ENCODE results near the gene ATP2B1.
"Not testable (repeated sequence)": the region's sequence is repeated elsewhere in the genome, so short reads cannot be mapped to it uniquely, and the experiment has no call there.

The ATP2B1 gene

DNA sequence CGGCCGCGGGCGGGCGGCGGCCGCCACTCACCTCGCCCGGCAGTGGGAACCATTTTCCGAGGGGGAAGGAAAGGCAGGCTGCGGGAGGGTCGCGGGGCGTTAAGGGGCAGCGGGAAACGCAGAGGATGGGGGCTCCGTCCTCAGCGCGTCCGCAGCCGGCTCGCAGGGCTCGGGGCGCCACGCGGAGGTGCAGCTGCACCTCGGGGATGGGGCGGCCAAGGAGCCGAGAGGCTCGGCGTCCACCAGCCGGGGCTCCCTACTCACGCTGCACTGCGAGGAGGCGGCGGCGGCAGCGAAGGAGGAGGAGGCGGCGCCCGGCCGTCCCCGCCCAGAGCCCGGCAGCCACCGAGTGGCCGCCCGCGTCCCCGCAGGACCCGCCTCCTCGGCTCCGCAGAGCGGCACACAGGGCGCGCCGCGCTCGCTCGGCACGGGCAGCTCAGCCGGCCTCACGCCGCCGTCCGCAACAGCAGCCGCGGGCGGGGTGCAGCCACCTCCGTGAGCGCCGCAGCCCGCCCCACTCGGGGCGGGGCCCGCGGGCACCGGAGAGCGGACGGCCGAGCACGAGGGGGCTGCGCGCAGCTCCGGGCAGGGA is at the start of gene ATP2B1:
Gene ATP2B1, minus strand, starts transcription at position 274 of the 592 bp plus-strand sequence. CDS start 52,952 bp downstream, outside the sequence.
- Histone ChIP-seq H3F3A (ENCODE audit: control insufficient read depth, insufficient read depth) (no peaks in the 10 kb centered on the region), H3K36me3 (ENCODE audit: control insufficient read depth, low read length) (peaks cover 28% of the 10 kb centered on the region), H3K4me1 (ENCODE audit: control insufficient read depth, low read length) (peaks cover 39% of the 10 kb centered on the region), H3K27ac (ENCODE audit: low read depth, low read length) (peak within 1 kb of the TSS; percentile 84), H3K4me2 (ENCODE audit: low read length) (peak within 1 kb of the TSS; percentile 96), H3K4me3 (ENCODE audit: low read length) (peak within 1 kb of the TSS; percentile 97), H3K27me3 (ENCODE audit: control insufficient read depth, low read length) (no peaks in the 10 kb centered on the region), H3K9me3 (ENCODE audit: control insufficient read depth, insufficient read depth, low read length) (no peaks in the 10 kb centered on the region), H3K79me2 (ENCODE audit: control insufficient read depth, low read length) (peaks cover 60% of the 10 kb centered on the region), H4K20me1 (ENCODE audit: control insufficient read depth, insufficient read depth, low read depth, low read length) (peaks cover 29% of the 10 kb centered on the region), H3K9me2 (replicated peaks; ENCODE audit: control insufficient read depth, low read length) (no peaks in the 10 kb centered on the region)
- TF ChIP-seq EZH2phosphoT487 (IDR thresholded peaks at IDR 0.05; ENCODE audit: borderline replicate concordance, low read length) = no peak
- TF ChIP-seq, protein P1, sequence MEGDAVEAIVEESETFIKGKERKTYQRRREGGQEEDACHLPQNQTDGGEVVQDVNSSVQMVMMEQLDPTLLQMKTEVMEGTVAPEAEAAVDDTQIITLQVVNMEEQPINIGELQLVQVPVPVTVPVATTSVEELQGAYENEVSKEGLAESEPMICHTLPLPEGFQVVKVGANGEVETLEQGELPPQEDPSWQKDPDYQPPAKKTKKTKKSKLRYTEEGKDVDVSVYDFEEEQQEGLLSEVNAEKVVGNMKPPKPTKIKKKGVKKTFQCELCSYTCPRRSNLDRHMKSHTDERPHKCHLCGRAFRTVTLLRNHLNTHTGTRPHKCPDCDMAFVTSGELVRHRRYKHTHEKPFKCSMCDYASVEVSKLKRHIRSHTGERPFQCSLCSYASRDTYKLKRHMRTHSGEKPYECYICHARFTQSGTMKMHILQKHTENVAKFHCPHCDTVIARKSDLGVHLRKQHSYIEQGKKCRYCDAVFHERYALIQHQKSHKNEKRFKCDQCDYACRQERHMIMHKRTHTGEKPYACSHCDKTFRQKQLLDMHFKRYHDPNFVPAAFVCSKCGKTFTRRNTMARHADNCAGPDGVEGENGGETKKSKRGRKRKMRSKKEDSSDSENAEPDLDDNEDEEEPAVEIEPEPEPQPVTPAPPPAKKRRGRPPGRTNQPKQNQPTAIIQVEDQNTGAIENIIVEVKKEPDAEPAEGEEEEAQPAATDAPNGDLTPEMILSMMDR (IDR thresholded peaks at IDR 0.05; ENCODE audit: low read depth, low read length, poor library complexity, severe bottlenecking) = peak; percentile 11

DNA sequence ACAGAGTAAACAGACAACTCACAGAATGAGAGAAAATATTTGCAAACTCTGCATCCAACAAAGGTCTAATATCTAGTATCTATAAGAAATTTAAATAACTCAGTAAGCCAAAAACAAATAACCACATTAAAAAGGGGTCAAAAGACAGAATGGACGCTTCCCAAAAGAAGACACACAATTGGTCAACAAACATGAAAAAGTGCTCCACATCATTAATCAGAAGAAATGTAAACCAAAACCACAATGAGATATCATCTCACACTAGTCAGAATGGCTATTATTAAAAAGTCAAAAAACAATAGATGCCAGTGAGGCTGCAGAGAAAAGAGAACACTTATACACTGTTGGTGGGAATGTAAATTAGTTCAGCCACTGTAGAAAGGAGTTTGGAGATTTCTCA is 49.3 kb upstream of the ATP2B1 start:
- not testable (repeated sequence) for H3K36me3 ChIP-seq (ENCODE audit: control insufficient read depth, low read length); H4K20me1 ChIP-seq (ENCODE audit: control insufficient read depth, insufficient read depth, low read depth, low read length); H3K9me2 ChIP-seq (replicated peaks; ENCODE audit: control insufficient read depth, low read length); H3K27ac ChIP-seq (ENCODE audit: low read depth, low read length); H3K79me2 ChIP-seq (ENCODE audit: control insufficient read depth, low read length); H3K4me2 ChIP-seq (ENCODE audit: low read length); H3K9me3 ChIP-seq (ENCODE audit: control insufficient read depth, insufficient read depth, low read length); H3K27me3 ChIP-seq (ENCODE audit: control insufficient read depth, low read length); H3F3A ChIP-seq (ENCODE audit: control insufficient read depth, insufficient read depth); H3K4me3 ChIP-seq (ENCODE audit: low read length)
- H3K4me1 ChIP-seq (ENCODE audit: control insufficient read depth, low read length) = peaks cover 22% of the 10 kb centered on the region

DNA sequence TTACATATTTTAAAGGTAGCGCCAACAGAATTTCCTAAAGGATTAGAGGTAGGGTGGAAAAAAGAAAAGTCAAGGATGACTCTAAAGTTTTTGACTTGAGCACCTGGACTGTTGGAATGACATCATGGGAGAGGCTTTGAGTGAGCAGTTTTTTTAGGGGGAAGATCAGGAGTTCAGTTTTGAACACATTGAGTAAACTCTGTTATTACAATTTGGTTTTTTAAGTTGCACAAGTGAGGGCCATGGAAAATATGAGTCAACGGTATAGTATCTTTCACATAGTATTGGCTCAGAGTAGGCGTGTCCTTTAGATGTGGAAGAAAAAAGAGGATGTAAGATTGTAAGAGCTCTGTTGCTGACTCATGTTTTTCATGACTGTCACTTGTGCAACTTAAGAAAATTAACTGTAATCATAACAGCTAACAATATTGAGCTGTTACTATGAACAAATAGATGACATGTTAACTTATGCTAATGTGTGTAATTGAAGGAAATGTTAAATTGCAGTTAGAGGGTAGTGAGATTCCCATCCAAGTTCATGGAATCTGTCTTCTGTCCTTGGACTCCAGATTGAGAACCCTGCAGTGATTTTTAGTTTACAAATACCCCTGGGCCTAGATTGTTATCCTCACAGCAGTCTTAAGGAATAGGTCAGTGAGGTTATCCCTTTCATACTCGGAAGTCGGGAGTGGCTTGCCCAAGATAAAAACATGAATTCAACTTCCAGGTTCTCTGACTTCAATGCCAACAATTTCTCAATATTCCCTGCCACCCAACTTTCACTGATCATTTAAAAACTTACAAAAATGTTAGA is 48.2 kb upstream of the ATP2B1 start:
- no peaks in the 10 kb centered on the region for H3K9me2 ChIP-seq (replicated peaks; ENCODE audit: control insufficient read depth, low read length)
- no peak overlapping the region for H3K27ac ChIP-seq (ENCODE audit: low read depth, low read length)
- no peak overlapping the region for H3K4me2 ChIP-seq (ENCODE audit: low read length)
- no peaks in the 10 kb centered on the region for H4K20me1 ChIP-seq (ENCODE audit: control insufficient read depth, insufficient read depth, low read depth, low read length)
- H3F3A ChIP-seq (ENCODE audit: control insufficient read depth, insufficient read depth) = no peaks in the 10 kb centered on the region
- H3K79me2 ChIP-seq (ENCODE audit: control insufficient read depth, low read length) = no peaks in the 10 kb centered on the region
- no peaks in the 10 kb centered on the region for H3K36me3 ChIP-seq (ENCODE audit: control insufficient read depth, low read length)
- H3K9me3 ChIP-seq (ENCODE audit: control insufficient read depth, insufficient read depth, low read length) = no peaks in the 10 kb centered on the region
- H3K27me3 ChIP-seq (ENCODE audit: control insufficient read depth, low read length) = no peaks in the 10 kb centered on the region
- TF ChIP-seq EZH2phosphoT487 (IDR thresholded peaks at IDR 0.05; ENCODE audit: borderline replicate concordance, low read length) = no peak
- TF ChIP-seq, protein P1 (IDR thresholded peaks at IDR 0.05; ENCODE audit: low read depth, low read length, poor library complexity, severe bottlenecking) = no peak
- H3K4me1 ChIP-seq (ENCODE audit: control insufficient read depth, low read length) = peaks cover 33% of the 10 kb centered on the region
- no peak overlapping the region for H3K4me3 ChIP-seq (ENCODE audit: low read length)

DNA sequence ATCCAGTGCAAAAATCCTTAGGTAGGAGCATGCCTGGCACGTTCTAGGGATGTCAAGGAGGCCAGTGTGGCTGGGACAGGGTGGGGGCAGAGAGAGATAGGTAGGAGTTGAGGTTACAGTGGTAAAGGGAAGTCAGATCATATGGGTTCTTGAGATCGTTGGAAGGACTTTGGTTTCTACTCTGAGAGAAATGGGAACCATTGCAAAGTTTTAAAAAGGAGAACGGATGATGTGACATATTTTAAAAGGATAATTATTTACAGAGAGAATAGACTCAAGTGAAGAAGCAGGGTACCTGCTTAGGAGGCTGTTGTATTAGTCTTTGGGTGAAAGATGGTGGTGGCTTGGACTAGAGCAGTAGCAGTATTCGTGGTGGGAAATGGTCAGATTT is 47.6 kb upstream of the ATP2B1 start:
- Histone ChIP-seq H3K79me2 (ENCODE audit: control insufficient read depth, low read length) (no peaks in the 10 kb centered on the region), H3K4me1 (ENCODE audit: control insufficient read depth, low read length) (peaks cover 33% of the 10 kb centered on the region), H3K9me2 (replicated peaks; ENCODE audit: control insufficient read depth, low read length) (no peaks in the 10 kb centered on the region), H3K4me2 (ENCODE audit: low read length) (no peak overlapping the region), H3K9me3 (ENCODE audit: control insufficient read depth, insufficient read depth, low read length) (no peaks in the 10 kb centered on the region), H3K27me3 (ENCODE audit: control insufficient read depth, low read length) (no peaks in the 10 kb centered on the region), H3K4me3 (ENCODE audit: low read length) (no peak overlapping the region), H3F3A (ENCODE audit: control insufficient read depth, insufficient read depth) (no peaks in the 10 kb centered on the region), H3K36me3 (ENCODE audit: control insufficient read depth, low read length) (no peaks in the 10 kb centered on the region), H4K20me1 (ENCODE audit: control insufficient read depth, insufficient read depth, low read depth, low read length) (no peaks in the 10 kb centered on the region), H3K27ac (ENCODE audit: low read depth, low read length) (no peak overlapping the region)
- TF ChIP-seq EZH2phosphoT487 (IDR thresholded peaks at IDR 0.05; ENCODE audit: borderline replicate concordance, low read length) = no peak
- TF ChIP-seq, protein P1 (IDR thresholded peaks at IDR 0.05; ENCODE audit: low read depth, low read length, poor library complexity, severe bottlenecking) = no peak
